HepG2 (cell line): ENCODE results near the gene IFNG-AS1. TPM values are rescaled to one million over a fixed set of nuclear protein-coding genes. Genes with fewer than 3 reads are reported as not detected.

Experiments
- ATAC-seq: fragments of 200-7000 bp; cut with Tn5 transposase; 3 replicates; pipeline ENCODE4 v1.9.1; 2020; ENCODE audit warnings: mild to moderate bottlenecking, moderate library complexity
- BruUV-seq: library from RNA; stranded (reverse); fragments of 400-500 nt; replicated peaks from 2 replicates; lab custom pipeline; 2021; lab: Mats Ljungman, UMichigan
- CTCF ChIA-PET: fragments of 300-600 bp; formaldehyde crosslinking; extraction: SDS; loops from one replicate; lab custom pipeline; 2021; ENCODE audit warnings: low total read pairs, inconsistent platforms, low intra/inter-chr PET ratio; lab: Yijun Ruan, JAX
- POLR2A ChIA-PET: fragments of 350-600 bp; sonication (Branson Sonifier 250); formaldehyde crosslinking; loops from one replicate; lab custom pipeline; 2020; ENCODE audit warnings: antibody characterized with exemption, inconsistent platforms; lab: Yijun Ruan, JAX
- DNase-seq: peaks from one replicate; pipeline ENCODE4 v3.0.0-alpha.2; 2015; ENCODE audit warnings: low spot score
- FAIRE-seq: peaks from 3 replicates; lab custom pipeline; 2011; peaks lifted over from hg19 to GRCh38; lab: Jason Lieb, UNC
- H2AFZ ChIP-seq: one replicate; pipeline ENCODE4 v1.6.1; 2011; ENCODE audit warnings: low read length, inconsistent platforms
- H3K27ac ChIP-seq: fragments of 300-600 bp; 3 replicates; pipeline ENCODE4 v1.8.0; 2011; ENCODE audit warnings: mixed run types, mild to moderate bottlenecking, mixed read lengths, low read length, inconsistent platforms; ENCODE audit not compliant: insufficient read depth; ENCODE audit errors: extremely low read length
- H3K27me3 ChIP-seq, 2 experiments: fragments of 200-600 bp in 1 of 2; 2 replicates in 1 of 2; 3 replicates in 1 of 2; pipeline versions ENCODE4 v1.6.0 to v1.8.0; 2011; ENCODE audit warnings: low read length in 2 of 2, mild to moderate bottlenecking in 2 of 2, moderate library complexity in 2 of 2, inconsistent platforms in 1 of 2; ENCODE audit not compliant: insufficient read depth in 2 of 2, control insufficient read depth in 1 of 2
- H3K36me3 ChIP-seq, 2 experiments: fragments of 200-600 bp in 1 of 2; replicated peaks in 1 of 2; 2 replicates in 1 of 2; 3 replicates in 1 of 2; pipeline versions ENCODE4 v1.5.1 to v1.8.0; 2011; ENCODE audit warnings: low read length in 2 of 2, inconsistent platforms in 1 of 2; ENCODE audit not compliant: insufficient read depth in 2 of 2, control insufficient read depth in 1 of 2
- H3K4me1 ChIP-seq: 2 replicates; pipeline ENCODE4 v1.5.1; 2012; ENCODE audit warnings: low read length, inconsistent platforms; ENCODE audit not compliant: insufficient read depth
- H3K4me2 ChIP-seq: 2 replicates; pipeline ENCODE4 v1.6.0; 2011; ENCODE audit warnings: low read depth, low read length, inconsistent platforms
- H3K4me3 ChIP-seq, 3 experiments: fragments of 200-600 bp in 1 of 3; sonication (generic), shearing (Covaris generic) in 1 of 3; replicated peaks in 1 of 3; 2 replicates each; pipeline ENCODE4 v1.5.1; 2011 to 2016; ENCODE audit warnings: low read length in 3 of 3, inconsistent platforms in 2 of 3, low read depth in 2 of 3, mild to moderate bottlenecking in 2 of 3, control low read depth in 1 of 3, mixed read lengths in 1 of 3; ENCODE audit not compliant: insufficient read depth in 1 of 3
- H3K79me2 ChIP-seq: one replicate; pipeline ENCODE4 v1.6.1; 2011; ENCODE audit warnings: low read length, inconsistent platforms; ENCODE audit not compliant: insufficient read depth
- H3K9ac ChIP-seq: 2 replicates; pipeline ENCODE4 v1.6.0; 2011; ENCODE audit warnings: mild to moderate bottlenecking, low read depth, low read length, inconsistent platforms; ENCODE audit not compliant: insufficient read depth
- H3K9me3 ChIP-seq: 2 replicates; pipeline ENCODE4 v1.5.1; 2012; ENCODE audit warnings: mild to moderate bottlenecking, low read length
- H4K20me1 ChIP-seq: 2 replicates; pipeline ENCODE4 v1.6.0; 2011; ENCODE audit warnings: inconsistent platforms, mild to moderate bottlenecking, low read length, moderate library complexity; ENCODE audit not compliant: insufficient read depth
- HOXA9 ChIP-seq: sonication (generic); formaldehyde crosslinking; IDR thresholded peaks from 2 replicates; pipeline ENCODE4 v1.8.1; 2022; ENCODE audit warnings: missing genetic modification reagents, mild to moderate bottlenecking, moderate library complexity, borderline replicate concordance
- POLR2AphosphoS2 ChIP-seq: IDR thresholded peaks from 2 replicates; pipeline ENCODE4 v1.6.1; 2011; ENCODE audit warnings: low read depth, low read length, improper control_type of control experiment
- ZNF20 ChIP-seq: sonication (generic); formaldehyde crosslinking; IDR thresholded peaks from 2 replicates; pipeline ENCODE4 v1.4.0; 2020; ENCODE audit warnings: mild to moderate bottlenecking, moderate library complexity, missing genetic modification reagents
- ZNF343 ChIP-seq: sonication (generic); formaldehyde crosslinking; IDR thresholded peaks from 2 replicates; pipeline ENCODE4 v1.4.0; 2020; ENCODE audit warnings: mild to moderate bottlenecking, missing genetic modification reagents
- in situ Hi-C: cut with HindIII; loops from 2 replicates; pipeline ENCODE4 v1.10.0; 2017; ENCODE audit warnings: low pct_unique_long_range_greater_than_20kb; ENCODE audit not compliant: extremely low pct_ligation_motif_present
- intact Hi-C: fragments of 100-400 bp; cut with micrococcal nuclease; formaldehyde crosslinking; loops from one replicate; pipeline ENCODE4 v1.10.0; 2022; ENCODE audit not compliant: unreplicated experiment
- polyA plus RNA-seq, 8 experiments: library from polyadenylated mRNA; depleted of rRNA in 3 of 8; stranded (reverse) in 7 of 8; unstranded in 1 of 8; fragments of >200 nt; fragmentation: Illumina TruSeq in 4 of 8; extraction: Trizol in 4 of 8; gene quantifications; 2 replicates each; pipeline versions ENCODE4 v1.2.1 to v1.2.3, GENCODE V29; 2011 to 2016; ENCODE audit warnings: low read depth in 4 of 8, missing spikeins in 1 of 8, mixed read lengths in 1 of 8; ENCODE audit not compliant: insufficient read depth in 1 of 8
- total RNA-seq, 5 experiments: library from RNA; depleted of rRNA; stranded (reverse); fragments of >200 nt; fragmentation: Illumina TruSeq; extraction: Trizol; gene quantifications; 2 replicates each; pipeline ENCODE4 v1.2.3, GENCODE V29; 2016; ENCODE audit warnings: low read depth in 1 of 5
- TF ChIP-seq, protein P1 (sequence below): sonication (generic); formaldehyde crosslinking; IDR thresholded peaks from 2 replicates; pipeline ENCODE4 v1.9.0; 2021; ENCODE audit warnings: missing genetic modification reagents, borderline replicate concordance

Gene IFNG-AS1
- total and polyA plus RNA-seq, 2 of the 13 experiments (the other 11 are each of a cell fraction or from before 2014, with no cell fraction given) = not detected

DNA sequence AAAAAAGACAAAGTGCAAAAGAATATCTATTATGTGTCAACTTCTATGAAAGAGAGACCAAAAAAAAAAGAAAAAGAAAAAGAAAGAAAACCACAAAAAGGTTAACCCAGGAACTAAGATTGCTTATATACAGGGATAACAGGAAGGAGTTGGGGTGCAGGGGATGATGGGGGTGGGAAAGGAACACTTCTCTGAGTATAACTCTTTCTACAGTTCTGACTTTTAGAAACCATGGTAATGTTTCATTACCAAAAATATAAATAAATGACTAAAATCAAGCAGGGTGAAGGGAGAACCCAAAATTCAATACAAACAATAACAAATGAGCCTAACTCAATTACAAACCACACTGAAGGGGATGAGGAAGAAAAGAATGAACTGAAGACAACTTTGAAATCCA, 9.1 kb downstream of the IFNG-AS1 start:
- no peak overlapping the region for H2AFZ ChIP-seq
- DNase-seq (no peak), FAIRE-seq (no peak), ATAC-seq (no peak)
- H3K36me3 ChIP-seq = no peaks in the 10 kb centered on the region
- in situ Hi-C loops = no loop called here
- CTCF ChIA-PET = no interaction called here
- no peaks in the 10 kb centered on the region for H3K79me2 ChIP-seq
- H3K4me3 ChIP-seq = no peak overlapping the region
- POLR2A ChIA-PET = no interaction called here
- no peaks in the 10 kb centered on the region for H3K9me3 ChIP-seq
- H4K20me1 ChIP-seq = no peaks in the 10 kb centered on the region
- H3K4me2 ChIP-seq = no peak overlapping the region
- H3K27ac ChIP-seq = no peak overlapping the region
- H3K27me3 ChIP-seq = no peaks in the 10 kb centered on the region
- H3K9ac ChIP-seq = no peak overlapping the region
- TF ChIP-seq, protein P1, sequence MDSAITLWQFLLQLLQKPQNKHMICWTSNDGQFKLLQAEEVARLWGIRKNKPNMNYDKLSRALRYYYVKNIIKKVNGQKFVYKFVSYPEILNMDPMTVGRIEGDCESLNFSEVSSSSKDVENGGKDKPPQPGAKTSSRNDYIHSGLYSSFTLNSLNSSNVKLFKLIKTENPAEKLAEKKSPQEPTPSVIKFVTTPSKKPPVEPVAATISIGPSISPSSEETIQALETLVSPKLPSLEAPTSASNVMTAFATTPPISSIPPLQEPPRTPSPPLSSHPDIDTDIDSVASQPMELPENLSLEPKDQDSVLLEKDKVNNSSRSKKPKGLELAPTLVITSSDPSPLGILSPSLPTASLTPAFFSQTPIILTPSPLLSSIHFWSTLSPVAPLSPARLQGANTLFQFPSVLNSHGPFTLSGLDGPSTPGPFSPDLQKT (CRISPR knock-in tag) = no peak
- intact Hi-C loops = no loop called here
- H3K4me1 ChIP-seq = no peaks in the 10 kb centered on the region
- no TSS peak for BruUV-seq

DNA sequence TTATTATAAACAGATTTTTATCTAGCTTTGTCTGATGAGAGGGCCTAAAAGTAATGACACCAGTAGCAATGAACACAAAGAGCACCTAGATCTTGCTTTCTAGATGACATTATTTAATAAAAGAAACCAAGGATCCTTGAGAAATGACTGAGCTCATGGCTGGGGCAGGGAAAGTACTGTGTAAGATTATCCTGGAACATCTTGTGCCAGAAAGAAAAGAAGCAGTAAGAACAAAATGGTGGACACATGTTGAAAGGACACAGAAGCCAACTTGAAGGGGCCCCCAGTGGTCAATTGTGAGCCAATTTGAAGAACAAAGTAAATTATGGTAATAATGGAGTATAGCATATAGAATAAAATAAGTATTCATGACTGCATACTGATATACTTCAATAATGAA, 10.0 kb downstream of the IFNG-AS1 start:
- no peaks in the 10 kb centered on the region for H3K79me2 ChIP-seq
- H3K4me1 ChIP-seq = no peaks in the 10 kb centered on the region
- no peak overlapping the region for H3K4me3 ChIP-seq
- no peaks in the 10 kb centered on the region for H3K9me3 ChIP-seq
- no TSS peak for BruUV-seq
- H4K20me1 ChIP-seq = no peaks in the 10 kb centered on the region
- intact Hi-C loops = no loop called here
- H2AFZ ChIP-seq = no peak overlapping the region
- TF ChIP-seq POLR2AphosphoS2 (no peak), ZNF20 (CRISPR knock-in tag) (no peak), HOXA9 (CRISPR knock-in tag) (no peak), ZNF343 (CRISPR knock-in tag) (no peak)
- TF ChIP-seq, all 625 proteins: peak for 0
- Histone ChIP-seq H3K27me3 (no peaks in the 10 kb centered on the region), H3K4me2 (no peak overlapping the region), H3K9ac (no peak overlapping the region), H3K27ac (no peak overlapping the region), H3K36me3 (no peaks in the 10 kb centered on the region)
- no peak for FAIRE-seq
- no peak for DNase-seq
- POLR2A ChIA-PET = no interaction called here
- ATAC-seq = no peak
- in situ Hi-C loops = no loop called here
- CTCF ChIA-PET = no interaction called here
